ENCODE measurements around the gene EMP2.
A peak's percentile ranks its signal among the peaks of the same experiment; 100 is the strongest.

The EMP2 gene

DNA sequence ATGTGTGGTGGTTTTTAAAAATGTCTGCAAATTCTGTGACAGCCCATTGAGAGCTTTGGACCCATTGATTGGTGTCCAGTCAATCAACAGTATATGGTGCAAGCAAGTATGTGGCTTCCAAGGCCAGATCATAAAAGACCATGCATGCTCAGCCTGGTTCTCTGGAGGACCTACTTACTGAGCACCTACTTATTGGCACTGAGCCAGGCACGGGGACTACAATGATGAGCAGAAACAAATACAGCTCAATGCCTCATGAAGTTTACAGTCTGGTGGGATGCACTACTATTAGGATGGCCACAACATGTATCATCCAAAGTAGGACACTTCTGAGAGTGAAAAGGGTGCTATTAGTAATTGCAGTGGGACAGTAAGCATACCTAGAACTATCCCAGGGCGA lies 7.2 kb upstream of the EMP2 start:
- WGBS (ENCODE audit: insufficient coverage), result 90% methylated on average over 1 of the region's 2 CpGs
- H3K27ac ChIP-seq (ENCODE audit: insufficient read depth in 1 of 2, low read depth in 1 of 2, low read length in 2 of 2, poor library complexity in 1 of 2, severe bottlenecking in 2 of 2), result no peak overlapping the region
- H3K9me3 ChIP-seq (ENCODE audit: control extremely low read depth in 1 of 5, control insufficient read depth in 4 of 5, insufficient read depth in 2 of 5, low read depth in 1 of 5, low read length in 4 of 5), result peaks cover 0 to 5% (median 3%) of the 10 kb centered on the region in 5 experiments
- H3K4me1 ChIP-seq (ENCODE audit: control extremely low read depth in 1 of 4, control insufficient read depth in 4 of 4, insufficient read depth in 4 of 4, low read length in 3 of 4), result no peaks in the 10 kb centered on the region
- DNase-seq, result no peak
- H3K27me3 ChIP-seq (replicated peaks in 2 of 5; ENCODE audit: control insufficient read depth in 4 of 5, insufficient read depth in 5 of 5, low read length in 4 of 5), result peaks cover 0 to 11% (median 10%) of the 10 kb centered on the region in 5 experiments
- no peaks in the 10 kb centered on the region for H3K36me3 ChIP-seq (ENCODE audit: control insufficient read depth in 4 of 4, insufficient read depth in 4 of 4, low read length in 3 of 4)
- ChIA-PET CTCF (no interaction called here), POLR2A (interaction anchor here (0.7 kb wide), 1 partner anchor 319 kb away, joined by 3 read pairs; no protein-coding TSS in a partner anchor)
- no peak overlapping the region for H3K4me3 ChIP-seq (ENCODE audit: control insufficient read depth in 1 of 7, extremely low read depth in 1 of 7, insufficient read depth in 4 of 7, low read depth in 2 of 7, low read length in 6 of 7)

DNA sequence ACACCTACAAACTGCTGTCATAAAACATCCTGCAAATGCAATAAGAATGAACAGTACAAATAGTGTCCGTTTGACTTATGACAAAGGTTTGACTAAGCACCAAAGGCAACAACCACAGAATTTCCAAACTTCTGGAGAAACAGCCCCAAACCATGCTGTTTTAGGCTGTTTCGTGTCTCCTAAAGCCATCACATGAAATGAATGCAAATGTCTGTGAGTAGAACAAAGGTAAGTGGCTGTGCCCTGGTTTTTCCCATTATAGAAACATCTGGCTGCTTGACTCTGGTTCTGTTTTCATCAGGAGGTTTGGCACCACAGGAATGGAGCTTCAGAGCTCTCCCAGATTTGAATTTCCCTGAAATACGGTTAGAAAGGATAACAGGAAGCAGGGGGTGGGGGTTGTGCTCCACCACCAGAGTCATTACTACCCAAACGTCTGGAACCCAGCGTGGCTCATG lies 4.6 kb upstream of the EMP2 start:
- Histone ChIP-seq H3K4me1 (ENCODE audit: control extremely low read depth in 1 of 4, control insufficient read depth in 4 of 4, insufficient read depth in 4 of 4, low read length in 3 of 4) (peaks cover 0 to 10% (median 8%) of the 10 kb centered on the region in 4 experiments), H3K36me3 (ENCODE audit: control insufficient read depth in 4 of 4, insufficient read depth in 4 of 4, low read length in 3 of 4) (no peaks in the 10 kb centered on the region), H3K27ac (ENCODE audit: insufficient read depth in 1 of 2, low read depth in 1 of 2, low read length in 2 of 2, poor library complexity in 1 of 2, severe bottlenecking in 2 of 2) (no peak overlapping the region), H3K9me3 (ENCODE audit: control extremely low read depth in 1 of 5, control insufficient read depth in 4 of 5, insufficient read depth in 2 of 5, low read depth in 1 of 5, low read length in 4 of 5) (peaks cover 0 to 5% (median 3%) of the 10 kb centered on the region in 5 experiments), H3K27me3 (replicated peaks in 2 of 5; ENCODE audit: control insufficient read depth in 4 of 5, insufficient read depth in 5 of 5, low read length in 4 of 5) (peaks cover 0 to 34% (median 22%) of the 10 kb centered on the region in 5 experiments), H3K4me3 (ENCODE audit: control insufficient read depth in 1 of 7, extremely low read depth in 1 of 7, insufficient read depth in 4 of 7, low read depth in 2 of 7, low read length in 6 of 7) (no peak overlapping the region)
- ChIA-PET CTCF (no interaction called here), POLR2A (no interaction called here)
- WGBS (ENCODE audit: insufficient coverage), result 83% methylated on average over 3 of the region's 5 CpGs
- no peak for DNase-seq

DNA sequence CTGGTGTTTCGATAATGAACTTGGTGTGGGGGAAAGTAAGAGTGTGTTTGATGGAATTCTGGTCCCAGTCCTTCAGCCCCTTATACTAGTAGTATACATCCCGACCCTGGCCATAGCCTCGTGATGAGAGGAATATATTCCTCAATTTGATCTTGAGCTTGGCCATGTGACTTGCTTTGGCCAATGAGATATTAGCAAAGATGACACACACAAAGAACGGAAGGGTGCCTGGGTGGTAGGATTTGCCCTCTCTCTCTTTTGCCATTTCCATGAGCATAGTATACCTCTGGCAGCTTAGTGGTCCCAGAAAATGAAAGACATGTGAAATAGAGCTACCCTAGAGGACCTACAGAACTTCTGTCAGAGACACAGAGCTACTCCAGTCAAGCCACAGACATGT lies 2.9 kb upstream of the EMP2 start:
- ChIA-PET POLR2A (no interaction called here), CTCF (no interaction called here)
- 100% methylated on average over 1 of the region's 4 CpGs for WGBS (ENCODE audit: insufficient coverage)
- peaks cover 0 to 15% (median 10%) of the 10 kb centered on the region in 4 experiments for H3K4me1 ChIP-seq (ENCODE audit: control extremely low read depth in 1 of 4, control insufficient read depth in 4 of 4, insufficient read depth in 4 of 4, low read length in 3 of 4)
- H3K27me3 ChIP-seq (replicated peaks in 2 of 5; ENCODE audit: control insufficient read depth in 4 of 5, insufficient read depth in 5 of 5, low read length in 4 of 5), result peaks cover 0 to 51% (median 33%) of the 10 kb centered on the region in 5 experiments
- H3K4me3 ChIP-seq (ENCODE audit: control insufficient read depth in 1 of 7, extremely low read depth in 1 of 7, insufficient read depth in 4 of 7, low read depth in 2 of 7, low read length in 6 of 7), result no peak overlapping the region
- H3K9me3 ChIP-seq (ENCODE audit: control extremely low read depth in 1 of 5, control insufficient read depth in 4 of 5, insufficient read depth in 2 of 5, low read depth in 1 of 5, low read length in 4 of 5), result peaks cover 0 to 5% (median 3%) of the 10 kb centered on the region in 5 experiments
- H3K27ac ChIP-seq (ENCODE audit: insufficient read depth in 1 of 2, low read depth in 1 of 2, low read length in 2 of 2, poor library complexity in 1 of 2, severe bottlenecking in 2 of 2), result no peak overlapping the region
- no peaks in the 10 kb centered on the region for H3K36me3 ChIP-seq (ENCODE audit: control insufficient read depth in 4 of 4, insufficient read depth in 4 of 4, low read length in 3 of 4)
- no peak for DNase-seq

DNA sequence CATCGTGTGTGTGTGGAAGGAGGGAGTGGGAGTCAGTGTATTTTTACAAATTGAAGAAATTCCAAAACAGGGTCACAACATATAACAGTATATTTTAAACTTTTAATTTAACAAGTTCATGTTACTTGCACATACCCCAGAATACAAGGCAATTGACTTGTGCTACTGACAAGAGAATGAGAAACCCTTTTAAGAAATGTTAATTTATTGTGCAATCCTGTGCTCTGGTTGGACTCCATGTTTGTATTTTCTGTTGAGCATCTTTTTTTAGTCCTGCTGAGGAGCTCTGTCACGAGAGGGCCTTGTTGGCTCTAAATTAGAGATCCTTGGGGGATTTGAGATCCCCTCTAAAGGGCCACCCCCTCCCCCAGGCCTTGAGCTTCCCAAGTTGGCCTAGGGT lies 1.1 kb upstream of the EMP2 start:
- Histone ChIP-seq H3K36me3 (ENCODE audit: control insufficient read depth in 4 of 4, insufficient read depth in 4 of 4, low read length in 3 of 4) (no peaks in the 10 kb centered on the region), H3K9me3 (ENCODE audit: control extremely low read depth in 1 of 5, control insufficient read depth in 4 of 5, insufficient read depth in 2 of 5, low read depth in 1 of 5, low read length in 4 of 5) (peaks cover 0 to 5% (median 3%) of the 10 kb centered on the region in 5 experiments), H3K4me1 (ENCODE audit: control extremely low read depth in 1 of 4, control insufficient read depth in 4 of 4, insufficient read depth in 4 of 4, low read length in 3 of 4) (peaks cover 0 to 15% (median 10%) of the 10 kb centered on the region in 4 experiments), H3K27me3 (replicated peaks in 2 of 5; ENCODE audit: control insufficient read depth in 4 of 5, insufficient read depth in 5 of 5, low read length in 4 of 5) (peaks cover 0 to 59% (median 33%) of the 10 kb centered on the region in 5 experiments), H3K27ac (ENCODE audit: insufficient read depth in 1 of 2, low read depth in 1 of 2, low read length in 2 of 2, poor library complexity in 1 of 2, severe bottlenecking in 2 of 2) (no peak overlapping the region), H3K4me3 (ENCODE audit: control insufficient read depth in 1 of 7, extremely low read depth in 1 of 7, insufficient read depth in 4 of 7, low read depth in 2 of 7, low read length in 6 of 7) (no peak overlapping the region)
- DNase-seq, result no peak
- WGBS (ENCODE audit: insufficient coverage), result 67% methylated on average over 1 of the region's 2 CpGs
- ChIA-PET CTCF (no interaction called here), POLR2A (no interaction called here)

DNA sequence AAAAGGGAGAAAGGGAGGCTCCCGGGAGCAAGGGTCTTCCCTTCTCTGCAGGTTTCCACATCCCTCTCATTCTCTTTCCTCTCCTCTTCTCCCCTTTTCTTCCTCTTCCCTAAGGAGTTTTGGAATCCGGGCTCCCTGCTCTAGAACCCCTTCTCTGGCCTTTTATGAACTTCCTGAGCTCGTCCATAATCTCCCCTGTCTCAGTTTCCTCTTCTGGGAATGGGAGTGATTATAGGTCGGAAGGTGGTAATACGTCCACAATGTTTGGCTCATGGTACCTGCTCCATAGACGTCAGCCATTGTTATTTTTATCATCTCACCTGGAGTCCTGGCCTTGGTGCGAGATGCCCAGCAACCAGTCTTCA lies 467 bp upstream of the EMP2 start:
- WGBS (ENCODE audit: insufficient coverage), result no CpG with 5 or more reads among the region's 7 CpGs
- H3K9me3 ChIP-seq (ENCODE audit: control extremely low read depth in 1 of 5, control insufficient read depth in 4 of 5, insufficient read depth in 2 of 5, low read depth in 1 of 5, low read length in 4 of 5), result peaks cover 0 to 5% (median 3%) of the 10 kb centered on the region in 5 experiments
- ChIA-PET CTCF (no interaction called here), POLR2A (interaction anchor here (0.6 kb wide), 1 partner anchor 218 kb away, joined by 6 read pairs; no protein-coding TSS in a partner anchor)
- no peaks in the 10 kb centered on the region for H3K36me3 ChIP-seq (ENCODE audit: control insufficient read depth in 4 of 4, insufficient read depth in 4 of 4, low read length in 3 of 4)
- peaks cover 0 to 59% (median 33%) of the 10 kb centered on the region in 5 experiments for H3K27me3 ChIP-seq (replicated peaks in 2 of 5; ENCODE audit: control insufficient read depth in 4 of 5, insufficient read depth in 5 of 5, low read length in 4 of 5)
- no peak overlapping the region for H3K27ac ChIP-seq (ENCODE audit: insufficient read depth in 1 of 2, low read depth in 1 of 2, low read length in 2 of 2, poor library complexity in 1 of 2, severe bottlenecking in 2 of 2)
- peak overlapping the region in 5 of 7 experiments; percentile 23 to 71 (median 58) for H3K4me3 ChIP-seq (ENCODE audit: control insufficient read depth in 1 of 7, extremely low read depth in 1 of 7, insufficient read depth in 4 of 7, low read depth in 2 of 7, low read length in 6 of 7)
- H3K4me1 ChIP-seq (ENCODE audit: control extremely low read depth in 1 of 4, control insufficient read depth in 4 of 4, insufficient read depth in 4 of 4, low read length in 3 of 4), result peaks cover 0 to 15% (median 10%) of the 10 kb centered on the region in 4 experiments
- no peak for DNase-seq

DNA sequence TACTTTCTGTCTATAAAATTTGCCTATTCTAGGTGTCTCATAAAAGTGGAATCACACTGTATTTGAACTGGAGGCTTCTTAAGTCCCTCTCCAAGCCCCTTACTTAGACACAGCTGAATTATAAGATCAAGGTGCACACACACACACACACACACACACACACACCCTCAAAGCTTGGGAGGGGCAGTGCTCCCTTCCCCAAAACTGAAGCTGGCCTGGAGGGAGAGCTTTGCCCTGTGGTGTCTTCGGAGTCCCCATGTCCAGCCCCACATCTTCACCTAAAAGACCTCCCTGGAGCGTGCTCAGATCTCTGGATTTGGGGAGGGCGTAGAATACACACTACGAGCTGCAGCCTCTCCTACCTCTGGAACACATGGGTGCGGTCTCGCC lies 828 bp downstream of the EMP2 start:
- peaks cover 0 to 59% (median 33%) of the 10 kb centered on the region in 5 experiments for H3K27me3 ChIP-seq (replicated peaks in 2 of 5; ENCODE audit: control insufficient read depth in 4 of 5, insufficient read depth in 5 of 5, low read length in 4 of 5)
- peaks cover 0 to 5% (median 3%) of the 10 kb centered on the region in 5 experiments for H3K9me3 ChIP-seq (ENCODE audit: control extremely low read depth in 1 of 5, control insufficient read depth in 4 of 5, insufficient read depth in 2 of 5, low read depth in 1 of 5, low read length in 4 of 5)
- no peaks in the 10 kb centered on the region for H3K36me3 ChIP-seq (ENCODE audit: control insufficient read depth in 4 of 4, insufficient read depth in 4 of 4, low read length in 3 of 4)
- POLR2A ChIA-PET, result no interaction called here
- peak overlapping the region in 2 of 7 experiments; percentile 58 to 71 for H3K4me3 ChIP-seq (ENCODE audit: control insufficient read depth in 1 of 7, extremely low read depth in 1 of 7, insufficient read depth in 4 of 7, low read depth in 2 of 7, low read length in 6 of 7)
- H3K4me1 ChIP-seq (ENCODE audit: control extremely low read depth in 1 of 4, control insufficient read depth in 4 of 4, insufficient read depth in 4 of 4, low read length in 3 of 4), result peaks cover 0 to 21% (median 10%) of the 10 kb centered on the region in 4 experiments
- peak in 1 of 3 donors; percentile 12 for DNase-seq
- no peak overlapping the region for H3K27ac ChIP-seq (ENCODE audit: insufficient read depth in 1 of 2, low read depth in 1 of 2, low read length in 2 of 2, poor library complexity in 1 of 2, severe bottlenecking in 2 of 2)
- CTCF ChIA-PET, result interaction anchor here (1.3 kb wide), 1 partner anchor 65 kb away, joined by 4 read pairs; no protein-coding TSS in a partner anchor
- 67% methylated on average over 5 of the region's 6 CpGs for WGBS (ENCODE audit: insufficient coverage)

DNA sequence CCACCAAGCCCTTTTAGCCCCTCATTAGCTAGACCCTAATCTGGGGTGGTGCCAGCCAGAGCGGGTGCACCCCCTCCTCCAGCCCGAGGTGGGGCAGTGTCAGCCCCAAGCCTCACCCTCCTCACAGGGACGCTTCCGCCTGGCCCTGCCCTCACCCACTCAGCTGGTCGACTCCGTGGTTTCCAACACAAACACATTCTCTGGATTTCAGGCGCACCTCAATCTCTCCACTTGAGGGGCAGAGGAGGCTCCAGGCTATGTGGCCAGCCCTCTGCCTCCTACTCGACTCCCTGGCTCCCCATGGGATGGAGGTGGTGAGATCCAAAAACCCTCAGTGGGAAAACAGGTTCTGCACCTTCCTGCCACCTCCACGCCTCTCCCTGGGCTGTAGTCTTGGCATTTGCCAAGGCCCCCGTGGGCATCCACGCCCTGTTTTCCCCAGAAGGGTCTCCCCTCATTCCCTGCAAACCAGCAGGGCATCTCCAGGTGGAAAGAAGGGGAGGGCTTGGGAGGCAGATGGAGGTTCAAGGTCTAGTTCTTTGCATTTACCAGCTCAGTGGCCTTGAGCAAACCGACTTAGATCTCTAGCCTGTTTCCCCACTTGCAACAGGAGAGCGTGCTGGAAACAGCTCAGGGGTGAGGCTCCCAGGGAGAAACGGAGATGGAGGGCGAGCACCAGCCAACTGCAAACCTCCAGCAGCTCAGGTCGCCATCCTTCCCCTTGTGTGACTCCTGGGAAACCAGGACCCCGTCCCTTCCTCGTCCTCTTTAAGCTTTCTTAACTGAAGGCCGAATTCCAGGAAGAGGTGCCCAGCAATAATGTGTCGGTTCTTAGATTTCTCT lies 1.7 kb downstream of the EMP2 start:
- no peak overlapping the region for H3K27ac ChIP-seq (ENCODE audit: insufficient read depth in 1 of 2, low read depth in 1 of 2, low read length in 2 of 2, poor library complexity in 1 of 2, severe bottlenecking in 2 of 2)
- CTCF ChIA-PET, result interaction anchor here (1.3 kb wide), 1 partner anchor 64 kb away, joined by 4 read pairs; no protein-coding TSS in a partner anchor
- WGBS (ENCODE audit: insufficient coverage), result 95% methylated on average over 16 of the region's 20 CpGs
- H3K36me3 ChIP-seq (ENCODE audit: control insufficient read depth in 4 of 4, insufficient read depth in 4 of 4, low read length in 3 of 4), result no peaks in the 10 kb centered on the region
- H3K27me3 ChIP-seq (replicated peaks in 2 of 5; ENCODE audit: control insufficient read depth in 4 of 5, insufficient read depth in 5 of 5, low read length in 4 of 5), result peaks cover 0 to 59% (median 32%) of the 10 kb centered on the region in 5 experiments
- DNase-seq, result no peak
- H3K4me3 ChIP-seq (ENCODE audit: control insufficient read depth in 1 of 7, extremely low read depth in 1 of 7, insufficient read depth in 4 of 7, low read depth in 2 of 7, low read length in 6 of 7), result no peak overlapping the region
- POLR2A ChIA-PET, result no interaction called here
- H3K4me1 ChIP-seq (ENCODE audit: control extremely low read depth in 1 of 4, control insufficient read depth in 4 of 4, insufficient read depth in 4 of 4, low read length in 3 of 4), result peaks cover 0 to 21% (median 10%) of the 10 kb centered on the region in 4 experiments
- peaks cover 0 to 5% (median 3%) of the 10 kb centered on the region in 5 experiments for H3K9me3 ChIP-seq (ENCODE audit: control extremely low read depth in 1 of 5, control insufficient read depth in 4 of 5, insufficient read depth in 2 of 5, low read depth in 1 of 5, low read length in 4 of 5)

All from common myeloid progenitor, CD34-positive (primary cell).